ENCODE data around the gene PNPLA5. TPM values are rescaled to one million over a fixed set of nuclear protein-coding genes. Genes with fewer than 3 reads are reported as not detected.

Gene PNPLA5
- total and polyA plus RNA-seq, 9 of the 15 experiments (the other 6 are each of a cell fraction or from before 2014, with no cell fraction given) = not detected

DNA sequence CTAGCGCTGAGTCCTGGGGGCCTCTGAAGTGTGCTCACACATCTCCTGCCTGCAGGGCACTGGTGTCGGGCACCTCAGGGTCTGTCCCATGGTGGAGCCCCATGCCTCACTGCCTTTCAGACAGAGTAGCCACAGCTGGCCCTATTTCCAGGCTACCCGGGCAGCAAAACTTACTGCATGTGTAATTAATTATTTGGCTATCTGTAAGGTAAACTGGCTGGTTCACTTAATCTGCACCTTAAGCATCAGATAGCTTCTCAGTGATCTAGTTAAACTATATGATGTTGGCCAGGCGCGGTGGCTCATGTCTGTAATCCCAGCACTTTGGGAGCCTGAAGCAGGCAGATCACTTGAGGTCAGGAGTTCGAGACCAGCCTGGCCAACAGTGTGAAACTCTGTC, 37.1 kb upstream of the PNPLA5 start:
- Histone ChIP-seq H3K4me3 (no peak overlapping the region), H3K9ac (ENCODE audit: insufficient read depth in 1 of 2, low read depth in 2 of 2, low read length in 2 of 2) (no peak overlapping the region), H3K27ac (ENCODE audit: extremely low read depth, low read depth, low read length) (no peak overlapping the region), H3K4me1 (replicated peaks in 1 of 2; ENCODE audit: control insufficient read depth in 2 of 2, insufficient read depth in 2 of 2, low read length in 2 of 2) (peaks cover 0 to 6% of the 10 kb centered on the region in 2 experiments; a peak in 2 of 5 replicates), H3K4me2 (ENCODE audit: insufficient read depth, low read length) (no peak overlapping the region), H3K9me3 (replicated peaks; ENCODE audit: control insufficient read depth, insufficient read depth, low read depth, low read length) (no peaks in the 10 kb centered on the region), H3K27me3 (ENCODE audit: control insufficient read depth in 2 of 2, insufficient read depth in 2 of 2, low read length in 2 of 2) (peaks cover 18 to 31% of the 10 kb centered on the region in 2 experiments; a peak in 4 of 5 replicates), H3K9me1 (ENCODE audit: control insufficient read depth, insufficient read depth, low read length) (no peaks in the 10 kb centered on the region), H3K79me2 (ENCODE audit: control insufficient read depth, insufficient read depth, low read length) (no peaks in the 10 kb centered on the region), H2AFZ (ENCODE audit: low read depth, low read length) (no peak overlapping the region), H3K36me3 (ENCODE audit: control insufficient read depth, insufficient read depth, low read length) (no peaks in the 10 kb centered on the region), H4K20me1 (replicated peaks; ENCODE audit: control insufficient read depth, insufficient read depth, low read length) (no peaks in the 10 kb centered on the region)
- POLR2A ChIA-PET = no interaction called here
- CTCF ChIA-PET (ENCODE audit: low intra/inter-chr PET ratio) = no interaction called here
- no TSS peak for BruUV-seq (replicated peaks)
- no peak for DNase-seq (ENCODE audit: extremely low read depth in 1 of 4, low spot score in 3 of 4)
- FAIRE-seq = no peak
- no peak for ATAC-seq
- intact Hi-C loops (cut with micrococcal nuclease) = no loop called here
- in situ Hi-C loops (cut with MboI) = no loop called here
- WGBS (ENCODE audit: insufficient coverage, low coverage, missing lambda C conversion rate) = 4% methylated on average over 6 of the region's 6 CpGs
- no peak for TF ChIP-seq ZNF436 (CRISPR knock-in tag; IDR thresholded peaks at IDR 0.05)
- no peak for TF ChIP-seq FOXJ2 (tag; IDR thresholded peaks at IDR 0.05)
- no peak for TF ChIP-seq ZNF184 (CRISPR knock-in tag; IDR thresholded peaks at IDR 0.05)
- TF ChIP-seq, protein P1, sequence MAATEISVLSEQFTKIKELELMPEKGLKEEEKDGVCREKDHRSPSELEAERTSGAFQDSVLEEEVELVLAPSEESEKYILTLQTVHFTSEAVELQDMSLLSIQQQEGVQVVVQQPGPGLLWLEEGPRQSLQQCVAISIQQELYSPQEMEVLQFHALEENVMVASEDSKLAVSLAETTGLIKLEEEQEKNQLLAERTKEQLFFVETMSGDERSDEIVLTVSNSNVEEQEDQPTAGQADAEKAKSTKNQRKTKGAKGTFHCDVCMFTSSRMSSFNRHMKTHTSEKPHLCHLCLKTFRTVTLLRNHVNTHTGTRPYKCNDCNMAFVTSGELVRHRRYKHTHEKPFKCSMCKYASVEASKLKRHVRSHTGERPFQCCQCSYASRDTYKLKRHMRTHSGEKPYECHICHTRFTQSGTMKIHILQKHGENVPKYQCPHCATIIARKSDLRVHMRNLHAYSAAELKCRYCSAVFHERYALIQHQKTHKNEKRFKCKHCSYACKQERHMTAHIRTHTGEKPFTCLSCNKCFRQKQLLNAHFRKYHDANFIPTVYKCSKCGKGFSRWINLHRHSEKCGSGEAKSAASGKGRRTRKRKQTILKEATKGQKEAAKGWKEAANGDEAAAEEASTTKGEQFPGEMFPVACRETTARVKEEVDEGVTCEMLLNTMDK (IDR thresholded peaks at IDR 0.05; ENCODE audit: borderline replicate concordance, insufficient read depth, low read depth, low read length, poor library complexity, severe bottlenecking) = no peak
- no peak for TF ChIP-seq ADNP (tag; IDR thresholded peaks at IDR 0.05)
- no peak for TF ChIP-seq ILK (tag; IDR thresholded peaks at IDR 0.05; ENCODE audit: borderline replicate concordance, low read depth)
- no peak for TF ChIP-seq ZNF561 (CRISPR knock-in tag; conservative IDR thresholded peaks at IDR 0.05)
- no peak for TF ChIP-seq PHF20 (IDR thresholded peaks at IDR 0.05; ENCODE audit: partially characterized antibody)
- TF ChIP-seq MEF2D (tag; conservative IDR thresholded peaks at IDR 0.05; ENCODE audit: low read depth) = no peak
- TF ChIP-seq HMG20B (CRISPR knock-in tag; IDR thresholded peaks at IDR 0.05) = no peak
- no peak for TF ChIP-seq ZNF444 (CRISPR knock-in tag; IDR thresholded peaks at IDR 0.05)
- TF ChIP-seq MYBL2 (IDR thresholded peaks at IDR 0.05; ENCODE audit: low read depth) = no peak
- no peak for TF ChIP-seq MYBL2 (CRISPR knock-in tag; IDR thresholded peaks at IDR 0.05; ENCODE audit: borderline replicate concordance)
- no peak for TF ChIP-seq KLF10 (CRISPR knock-in tag; IDR thresholded peaks at IDR 0.05)
